PFSK-1 (cell line): ENCODE measurements around the gene PSMB4. TPM values are rescaled to one million over a fixed set of nuclear protein-coding genes. Genes with fewer than 3 reads are reported as not detected.

Experiments used
- FOXP2 ChIP-seq: optimal IDR thresholded peaks from 2 replicates; pipeline ENCODE3; 2011; ENCODE audit warnings: borderline replicate concordance, control low read depth, inconsistent platforms; ENCODE audit not compliant: insufficient read depth; ENCODE audit errors: extremely low read length, extremely low read depth
- POLR2AphosphoS5 ChIP-seq: IDR thresholded peaks from 2 replicates; pipeline ENCODE4 v1.6.1; 2012; ENCODE audit warnings: low read depth, mild to moderate bottlenecking, control low read depth, low read length, moderate library complexity
- REST ChIP-seq, 2 experiments: IDR thresholded peaks; 2 replicates each; pipeline versions ENCODE4 v1.6.1 to v1.8.0; 2011 to 2012; ENCODE audit warnings: low read depth in 2 of 2, low read length in 2 of 2, control low read depth in 1 of 2, inconsistent platforms in 1 of 2, mild to moderate bottlenecking in 1 of 2, moderate library complexity in 1 of 2; ENCODE audit not compliant: insufficient read depth in 1 of 2
- SIN3A ChIP-seq: IDR thresholded peaks from 2 replicates; pipeline ENCODE4 v1.6.1; 2012; ENCODE audit warnings: mild to moderate bottlenecking, low read length, moderate library complexity, borderline replicate concordance; ENCODE audit not compliant: insufficient read depth
- TAF1 ChIP-seq: IDR thresholded peaks from 2 replicates; pipeline ENCODE4 v1.6.1; 2012; ENCODE audit warnings: low read length, control low read depth, borderline replicate concordance; ENCODE audit not compliant: insufficient read depth
- polyA plus RNA-seq: library from polyadenylated mRNA; unstranded; fragments of >200 nt; gene quantifications from one replicate; pipeline ENCODE4 v1.2.1, GENCODE V29; 2012; ENCODE audit warnings: low read depth, missing spikeins; ENCODE audit not compliant: insufficient read length

PSMB4 gene
- polyA plus RNA-seq = 208 TPM

- TF ChIP-seq SIN3A (peak; percentile 69; the same call in 1 of the 2 replicates), FOXP2 (peak; percentile 38), TAF1 (peak; percentile 99), REST (IDR thresholded peaks at IDR 0.05; ENCODE audit: insufficient read depth in 1 of 2, low read depth in 2 of 2, low read length in 2 of 2) (peak in 1 of 2 experiments; percentile 54; a peak in 1 of 4 replicates), POLR2AphosphoS5 (peak; percentile 97)
These were observed at the start of gene PSMB4 for GRCh38 chr1:151399324-151400171. Gene PSMB4 (plus strand): TSS chr1:151399573. CDS start chr1:151399588, 15 bp downstream.

- TF ChIP-seq FOXP2 = no peak
- no peak for TF ChIP-seq POLR2AphosphoS5
- no peak for TF ChIP-seq TAF1
- no peak for TF ChIP-seq REST (IDR thresholded peaks at IDR 0.05; ENCODE audit: insufficient read depth in 1 of 2, low read depth in 2 of 2, low read length in 2 of 2)
- TF ChIP-seq SIN3A = no peak
These were observed 47.2 kb upstream of the PSMB4 start for GRCh38 chr1:151352021-151352718.

DNA sequence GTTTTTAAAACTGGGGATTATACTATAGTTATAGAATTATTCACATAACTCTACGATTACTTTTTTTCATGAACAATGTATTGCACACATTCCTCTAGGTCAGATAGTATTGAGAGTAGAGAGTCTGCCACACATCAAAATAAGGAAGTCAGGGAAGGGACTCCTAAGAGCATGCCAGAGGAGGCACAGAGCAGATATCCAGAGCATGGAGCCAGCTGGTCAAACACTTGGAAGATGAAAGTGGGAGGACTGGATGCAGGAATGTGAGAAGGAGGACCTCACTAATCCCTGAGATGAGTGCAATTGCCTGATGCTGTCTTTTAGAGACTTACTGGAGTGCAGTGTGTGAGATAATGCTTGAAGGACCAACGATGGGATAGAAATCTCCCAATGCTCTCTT lies 42.7 kb upstream of the PSMB4 start:
- no peak for TF ChIP-seq REST (IDR thresholded peaks at IDR 0.05; ENCODE audit: insufficient read depth in 1 of 2, low read depth in 2 of 2, low read length in 2 of 2)
- TF ChIP-seq TAF1 = no peak
- TF ChIP-seq FOXP2 = no peak
- TF ChIP-seq SIN3A = no peak
- TF ChIP-seq POLR2AphosphoS5 = no peak

DNA sequence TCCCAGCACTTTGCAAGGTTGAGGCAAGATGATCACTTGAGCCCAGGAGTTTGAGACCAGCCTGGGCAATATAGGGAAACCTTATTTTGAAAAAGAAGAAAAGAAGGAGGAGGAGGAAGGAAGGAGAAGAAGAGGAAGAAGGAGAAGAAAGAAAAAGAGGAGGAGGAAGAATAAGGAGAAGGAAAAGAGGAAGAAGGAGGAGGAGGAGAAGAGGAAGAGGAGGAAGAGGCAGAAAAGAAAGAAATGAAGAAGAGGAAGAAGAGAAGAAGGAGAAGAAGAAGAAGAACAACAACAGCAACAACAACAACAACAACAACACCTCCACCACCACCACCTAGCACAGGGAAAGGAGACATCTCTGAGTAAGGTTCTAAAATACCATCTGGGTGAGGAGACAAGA lies 37.5 kb upstream of the PSMB4 start:
- TF ChIP-seq SIN3A (no peak), TAF1 (no peak), REST (IDR thresholded peaks at IDR 0.05; ENCODE audit: insufficient read depth in 1 of 2, low read depth in 2 of 2, low read length in 2 of 2) (no peak), POLR2AphosphoS5 (no peak), FOXP2 (no peak)
